Progenitor cell of endocrine pancreas (in vitro differentiated cells): ENCODE data around the gene SLC1A7. TPM values are rescaled to one million over a fixed set of nuclear protein-coding genes. Genes with fewer than 3 reads are reported as not detected.

Experiments
- DNase-seq: peaks from one replicate; pipeline ENCODE4 v3.0.0; 2021; ENCODE audit warnings: low spot score; ENCODE audit not compliant: unreplicated experiment
- H3K27ac Mint-ChIP-seq: 2 replicates; pipeline ENCODE4 v1.8.0; 2021; ENCODE audit warnings: mild to moderate bottlenecking, moderate library complexity, mixed read lengths
- H3K27me3 Mint-ChIP-seq: 2 replicates; pipeline ENCODE4 v1.8.0; 2021; ENCODE audit warnings: mixed read lengths
- H3K36me3 Mint-ChIP-seq: 2 replicates; pipeline ENCODE4 v1.8.0; 2022; ENCODE audit warnings: mixed read lengths; ENCODE audit not compliant: insufficient read depth
- H3K4me1 Mint-ChIP-seq: 2 replicates; pipeline ENCODE4 v1.8.0; 2021; ENCODE audit warnings: low read depth, mixed read lengths
- H3K4me3 Mint-ChIP-seq: 2 replicates; pipeline ENCODE4 v1.8.0; 2021; ENCODE audit warnings: low read depth, mild to moderate bottlenecking, moderate library complexity, mixed read lengths
- H3K9me3 Mint-ChIP-seq: 2 replicates; pipeline ENCODE4 v1.8.0; 2021; ENCODE audit warnings: low read depth, mixed read lengths
- total RNA-seq: library from RNA; stranded (reverse); gene quantifications from 2 replicates; pipeline ENCODE4 v1.2.1, GENCODE V29; 2021
- TF ChIP-seq, protein P1 (sequence below): fragments of 200-600 bp; sonication (generic); IDR thresholded peaks from one replicate; pipeline ENCODE4 v1.5.0; 2021; ENCODE audit warnings: antibody characterized with exemption, mild to moderate bottlenecking; ENCODE audit not compliant: unreplicated experiment

Gene SLC1A7
- total RNA-seq, 1 donor from 2014 or later, result not detected

DNA sequence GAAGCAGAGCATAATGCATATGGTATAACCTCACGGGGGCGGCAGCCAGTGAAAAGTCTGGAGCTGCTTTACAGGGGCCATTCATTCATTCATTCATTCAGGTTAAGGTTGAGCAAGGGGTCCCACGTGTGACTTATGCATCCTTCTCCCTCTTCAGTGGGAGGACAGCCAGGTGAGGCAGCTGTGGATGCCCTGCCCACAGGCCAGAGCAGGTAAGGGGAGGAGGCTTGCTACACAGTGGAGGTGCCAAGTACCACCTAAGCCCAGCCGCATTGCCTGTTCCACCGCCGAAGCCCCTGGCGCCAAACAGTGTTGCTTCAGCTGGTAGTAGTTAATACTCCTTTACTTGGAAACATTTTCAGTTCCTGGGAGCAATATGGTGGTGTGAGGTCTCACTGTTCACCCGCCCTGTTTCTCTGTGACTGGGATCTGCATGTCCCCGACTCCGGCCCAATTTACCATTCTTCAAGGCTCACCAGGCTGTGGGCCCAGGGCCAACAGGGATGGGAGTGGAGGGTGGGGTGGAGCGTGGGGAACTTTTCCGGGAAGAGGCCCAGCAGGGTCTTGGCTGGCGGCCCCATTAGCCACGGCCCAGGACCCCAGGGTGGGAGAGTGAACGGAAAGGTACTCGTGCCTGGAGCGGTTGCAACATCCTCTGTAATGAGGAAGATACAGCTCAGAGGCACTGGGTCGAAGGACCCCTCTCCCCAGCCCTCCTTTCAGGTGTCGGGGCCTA lies 81.1 kb downstream of the SLC1A7 start:
- no peaks in the 10 kb centered on the region for H3K36me3 Mint-ChIP-seq
- H3K27me3 Mint-ChIP-seq, result peaks cover 80% of the 10 kb centered on the region
- DNase-seq, result no peak
- no peak overlapping the region for H3K27ac Mint-ChIP-seq
- TF ChIP-seq, protein P1, sequence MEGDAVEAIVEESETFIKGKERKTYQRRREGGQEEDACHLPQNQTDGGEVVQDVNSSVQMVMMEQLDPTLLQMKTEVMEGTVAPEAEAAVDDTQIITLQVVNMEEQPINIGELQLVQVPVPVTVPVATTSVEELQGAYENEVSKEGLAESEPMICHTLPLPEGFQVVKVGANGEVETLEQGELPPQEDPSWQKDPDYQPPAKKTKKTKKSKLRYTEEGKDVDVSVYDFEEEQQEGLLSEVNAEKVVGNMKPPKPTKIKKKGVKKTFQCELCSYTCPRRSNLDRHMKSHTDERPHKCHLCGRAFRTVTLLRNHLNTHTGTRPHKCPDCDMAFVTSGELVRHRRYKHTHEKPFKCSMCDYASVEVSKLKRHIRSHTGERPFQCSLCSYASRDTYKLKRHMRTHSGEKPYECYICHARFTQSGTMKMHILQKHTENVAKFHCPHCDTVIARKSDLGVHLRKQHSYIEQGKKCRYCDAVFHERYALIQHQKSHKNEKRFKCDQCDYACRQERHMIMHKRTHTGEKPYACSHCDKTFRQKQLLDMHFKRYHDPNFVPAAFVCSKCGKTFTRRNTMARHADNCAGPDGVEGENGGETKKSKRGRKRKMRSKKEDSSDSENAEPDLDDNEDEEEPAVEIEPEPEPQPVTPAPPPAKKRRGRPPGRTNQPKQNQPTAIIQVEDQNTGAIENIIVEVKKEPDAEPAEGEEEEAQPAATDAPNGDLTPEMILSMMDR, result no peak
- peak overlapping the region; percentile 61 for H3K4me3 Mint-ChIP-seq
- no peaks in the 10 kb centered on the region for H3K9me3 Mint-ChIP-seq
- H3K4me1 Mint-ChIP-seq, result no peaks in the 10 kb centered on the region

DNA sequence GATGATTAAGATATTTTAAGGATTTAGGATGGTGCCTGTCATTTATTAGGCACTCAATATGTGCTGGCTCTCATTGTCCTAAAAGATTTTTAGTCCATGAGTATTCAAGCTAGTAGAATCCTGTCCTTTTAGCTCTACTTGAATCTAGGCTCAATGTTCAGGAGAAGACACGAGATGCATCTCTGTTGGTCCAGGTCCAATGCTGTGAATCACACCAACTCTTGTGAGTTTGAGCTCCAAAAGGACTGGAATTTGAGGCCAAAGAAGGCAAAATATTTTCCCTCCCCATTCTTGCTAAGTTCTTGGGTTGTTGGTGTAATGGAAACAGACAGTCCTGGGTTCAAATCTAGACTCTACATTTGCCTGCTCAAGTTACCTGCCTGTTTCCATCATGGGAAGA lies 81.9 kb downstream of the SLC1A7 start:
- peaks cover 77% of the 10 kb centered on the region for H3K27me3 Mint-ChIP-seq
- no peaks in the 10 kb centered on the region for H3K4me1 Mint-ChIP-seq
- no peak for DNase-seq
- H3K4me3 Mint-ChIP-seq, result no peak overlapping the region
- no peaks in the 10 kb centered on the region for H3K36me3 Mint-ChIP-seq
- H3K9me3 Mint-ChIP-seq, result no peaks in the 10 kb centered on the region
- no peak overlapping the region for H3K27ac Mint-ChIP-seq
- TF ChIP-seq, protein P1, result no peak

DNA sequence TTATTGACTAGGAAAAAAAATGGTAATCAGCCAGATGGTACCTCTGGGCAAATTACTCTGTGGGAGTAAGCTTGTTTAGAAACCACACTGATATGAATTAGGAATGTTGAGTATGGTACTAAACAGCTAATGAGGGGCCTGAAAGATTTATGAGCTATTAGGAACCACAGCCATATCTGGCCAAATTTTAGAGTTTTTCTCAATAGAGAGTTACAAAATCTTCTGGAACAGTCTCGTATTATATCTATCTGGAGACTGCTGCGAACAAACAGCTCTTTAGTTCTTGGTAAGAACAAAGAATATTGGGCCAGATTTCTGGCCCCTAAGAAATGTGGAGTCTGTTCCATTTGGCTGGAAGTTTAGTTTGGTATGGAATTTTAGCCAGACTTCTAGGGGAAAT lies 85.3 kb downstream of the SLC1A7 start:
- Mint-ChIP-seq H3K27me3 (peaks cover 48% of the 10 kb centered on the region), H3K27ac (no peak overlapping the region), H3K36me3 (peaks cover 9% of the 10 kb centered on the region), H3K4me3 (no peak overlapping the region), H3K4me1 (no peaks in the 10 kb centered on the region), H3K9me3 (no peaks in the 10 kb centered on the region)
- TF ChIP-seq, protein P1, result no peak
- no peak for DNase-seq

DNA sequence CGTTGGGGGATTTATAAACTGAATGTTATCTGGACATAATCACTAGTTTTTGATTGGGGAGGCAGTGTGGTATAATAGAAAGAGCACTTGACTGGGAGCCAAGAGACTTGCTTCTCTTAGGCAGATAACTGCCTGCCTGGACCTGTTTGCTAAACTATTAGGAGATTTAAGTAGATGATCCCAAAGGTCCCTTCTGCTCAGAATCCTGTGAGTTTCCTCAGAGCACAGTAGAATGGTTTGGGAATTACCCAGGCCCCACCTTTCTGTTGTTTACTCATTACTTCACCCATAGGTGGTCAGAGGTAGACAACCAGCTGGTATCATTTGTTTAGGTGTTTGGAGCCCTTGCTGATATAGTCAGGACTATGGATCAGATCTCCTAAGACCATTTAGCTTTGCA lies 90.8 kb downstream of the SLC1A7 start:
- H3K4me3 Mint-ChIP-seq, result no peak overlapping the region
- peaks cover 3% of the 10 kb centered on the region for H3K27me3 Mint-ChIP-seq
- no peak for DNase-seq
- H3K27ac Mint-ChIP-seq, result no peak overlapping the region
- H3K4me1 Mint-ChIP-seq, result peaks cover 5% of the 10 kb centered on the region
- no peaks in the 10 kb centered on the region for H3K9me3 Mint-ChIP-seq
- H3K36me3 Mint-ChIP-seq, result peaks cover 17% of the 10 kb centered on the region
- TF ChIP-seq, protein P1, result no peak

DNA sequence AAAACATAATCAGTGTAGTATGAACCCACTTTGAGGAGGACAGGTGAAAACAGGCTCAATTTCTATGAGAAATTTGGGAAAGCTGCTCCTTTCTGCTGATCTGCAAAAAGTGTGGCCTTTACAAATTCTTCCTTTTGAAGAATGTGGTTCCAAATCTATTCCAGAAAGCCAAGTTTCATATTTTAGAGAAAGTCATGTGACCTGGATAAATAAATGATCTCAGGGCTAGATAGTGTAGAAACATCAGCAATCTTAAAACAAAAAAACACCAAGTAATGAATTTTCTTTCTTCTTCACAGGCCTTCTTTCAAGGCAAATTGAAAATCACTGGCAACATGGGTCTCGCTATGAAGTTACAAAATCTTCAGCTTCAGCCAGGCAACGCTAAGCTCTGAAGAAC lies 92.1 kb downstream of the SLC1A7 start:
- no peak for DNase-seq
- TF ChIP-seq, protein P1, result no peak
- H3K36me3 Mint-ChIP-seq, result peaks cover 17% of the 10 kb centered on the region
- H3K27me3 Mint-ChIP-seq, result peaks cover 3% of the 10 kb centered on the region
- peaks cover 5% of the 10 kb centered on the region for H3K4me1 Mint-ChIP-seq
- H3K9me3 Mint-ChIP-seq, result no peaks in the 10 kb centered on the region
- no peak overlapping the region for H3K27ac Mint-ChIP-seq
- H3K4me3 Mint-ChIP-seq, result no peak overlapping the region
